Activated CD8-positive, alpha-beta memory T cell treated with anti-CD3 and anti-CD28 coated beads, Interleukin-2, amount 50 U/mL, for 24 hours (primary cell): ENCODE results near the gene USP49.

ENCODE experiments used
- DNase-seq: peaks from one replicate; pipeline ENCODE4 v3.0.0-alpha.2; 2020; ENCODE audit errors: extremely low read depth

Gene USP49

GRCh38 chr6:41874741-41875140 is 20.4 kb downstream of the USP49 start:
- DNase-seq = no peak

DNA sequence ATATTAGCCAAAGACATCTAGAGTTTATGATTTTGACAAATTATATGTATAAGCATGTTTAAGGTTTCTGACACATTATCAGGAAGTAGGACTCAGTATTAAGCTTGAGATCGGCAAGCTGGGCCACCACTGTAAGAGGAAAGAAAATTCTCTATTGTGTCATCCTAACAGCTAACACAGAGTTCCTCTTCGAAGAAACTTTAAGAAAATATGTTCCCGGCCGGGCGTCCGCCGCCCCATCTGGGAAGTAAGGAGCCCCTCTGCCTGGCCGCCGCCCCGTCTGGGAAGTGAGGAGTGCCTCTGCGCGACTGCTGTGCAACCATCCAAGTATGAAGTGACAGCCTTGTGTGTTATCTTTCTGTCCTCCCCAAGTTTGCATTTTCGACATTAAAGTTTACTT is 23.0 kb downstream of the USP49 start:
- no peak for DNase-seq

DNA sequence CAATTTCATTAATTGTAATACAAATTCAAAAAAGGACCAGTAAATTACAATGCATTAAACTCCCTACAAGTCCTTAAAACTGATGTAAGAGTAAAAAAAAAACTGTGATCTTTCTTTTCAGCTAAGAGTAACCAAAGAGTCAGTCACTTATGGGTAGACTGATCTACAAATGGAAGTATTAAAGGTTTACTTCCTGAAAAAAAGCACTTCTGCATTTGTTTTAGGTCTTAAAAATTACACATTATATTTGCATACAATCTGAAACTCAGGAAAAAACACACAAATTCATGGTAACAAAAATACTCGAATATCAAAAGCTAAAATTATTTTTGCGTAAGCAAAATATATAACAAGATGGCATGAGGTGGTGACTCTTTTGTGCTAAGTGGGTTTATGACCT is 23.5 kb downstream of the USP49 start:
- no peak for DNase-seq

- DNase-seq = no peak
Observed at GRCh38 chr6:41859356-41859755, 35.8 kb downstream of the USP49 start.

DNA sequence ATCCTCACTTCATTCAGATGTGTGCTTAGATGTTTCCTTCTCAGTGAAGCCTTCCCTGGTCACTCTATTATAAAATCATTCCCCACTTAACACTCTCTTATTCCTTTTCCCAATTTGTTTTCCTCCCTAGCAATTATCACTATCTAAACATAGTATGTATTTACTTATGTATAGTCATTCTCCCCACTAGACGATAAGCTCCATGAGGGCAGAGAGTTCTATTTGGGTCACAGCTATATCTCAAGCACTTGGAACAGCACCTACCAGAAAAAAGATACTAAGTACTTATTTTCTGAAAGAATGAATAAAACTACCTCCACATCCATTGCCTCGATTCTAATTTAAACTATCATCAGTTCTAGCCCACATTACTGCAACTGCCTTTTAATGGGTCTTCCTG is 36.5 kb downstream of the USP49 start:
- no peak for DNase-seq

DNA sequence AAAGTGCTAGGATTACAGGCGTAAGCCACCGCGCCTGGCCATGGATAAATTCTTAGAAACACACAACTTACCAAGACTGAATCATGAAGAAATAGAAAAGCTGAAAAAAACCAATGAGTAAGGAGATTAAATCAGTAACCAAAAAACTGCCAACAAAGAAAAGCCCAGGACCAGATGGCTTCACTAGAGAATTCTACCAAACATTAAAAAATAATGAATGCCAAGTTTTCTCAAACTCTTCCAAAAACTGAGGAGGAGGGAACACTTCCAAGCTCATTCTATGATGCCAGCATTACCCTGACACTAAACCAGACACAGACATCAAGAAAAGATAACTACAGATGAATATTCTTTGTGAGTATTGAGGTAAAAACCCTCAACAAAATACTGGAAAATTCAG is 44.3 kb downstream of the USP49 start:
- no peak for DNase-seq

DNA sequence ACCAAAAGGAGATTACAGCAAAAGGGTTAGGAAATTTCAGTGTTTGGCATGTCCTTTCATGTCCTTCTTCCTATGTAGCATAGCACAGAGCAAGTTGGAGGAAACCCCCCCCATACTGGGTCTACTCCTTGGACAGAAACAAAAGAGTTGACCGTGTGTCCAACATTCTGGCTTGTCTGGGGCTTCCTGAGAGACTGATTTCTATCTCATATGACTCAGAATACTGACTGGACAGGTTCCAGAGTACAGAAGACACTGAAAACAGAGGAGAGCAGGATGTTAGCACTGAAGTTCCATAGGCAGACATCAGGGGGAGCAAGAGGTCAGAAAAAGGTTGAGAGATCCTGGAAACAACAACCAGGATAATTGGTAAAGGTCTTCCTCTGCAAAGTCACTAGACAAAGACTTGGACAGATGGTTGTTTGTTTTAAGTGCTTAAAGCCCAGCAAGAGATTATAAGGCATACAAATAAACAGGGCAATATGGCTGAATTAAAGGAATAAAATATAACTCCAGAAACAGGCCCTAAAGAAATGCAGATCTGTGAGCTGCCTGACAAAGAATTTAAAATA is 48.4 kb downstream of the USP49 start:
- peak; percentile 13 for DNase-seq

DNA sequence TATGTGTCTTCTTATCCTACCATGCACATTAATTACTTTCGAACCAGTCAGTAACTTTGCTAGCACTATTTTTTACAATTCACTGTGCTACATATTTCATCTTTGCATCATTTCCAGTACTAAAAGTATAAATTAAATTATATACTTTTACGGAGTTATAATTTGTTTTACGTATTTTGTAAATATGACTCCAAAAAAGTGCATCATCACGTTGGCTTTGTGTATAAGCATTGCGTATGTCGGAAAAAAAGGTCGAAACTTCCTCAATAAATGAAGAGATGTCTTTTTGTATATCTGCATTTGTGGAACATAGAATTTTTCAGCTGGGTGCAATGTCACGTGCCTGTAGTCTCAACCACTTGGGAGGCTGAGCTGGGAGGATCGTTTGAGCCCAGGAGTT is 52.0 kb downstream of the USP49 start:
- DNase-seq = no peak

GRCh38 chr6:41840326-41840725 is 54.8 kb downstream of the USP49 start:
- no peak for DNase-seq

DNA sequence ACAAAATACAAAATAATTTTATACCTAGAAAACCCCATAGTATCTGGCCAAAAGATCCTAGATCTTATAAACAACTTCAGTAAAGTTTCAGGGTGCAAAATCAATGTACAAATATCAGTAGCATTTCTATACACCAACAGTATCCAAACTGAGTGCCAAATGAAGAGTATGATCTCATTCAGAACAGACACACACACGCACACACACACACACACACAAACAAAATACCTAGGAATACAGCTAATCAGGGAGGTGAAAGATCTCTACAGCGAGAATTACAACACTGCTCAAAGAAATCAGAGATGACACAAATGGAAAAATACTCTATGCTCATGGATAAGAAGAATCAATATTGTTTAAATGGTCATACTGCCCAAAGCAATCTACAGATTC is 58.5 kb downstream of the USP49 start:
- DNase-seq = no peak

DNA sequence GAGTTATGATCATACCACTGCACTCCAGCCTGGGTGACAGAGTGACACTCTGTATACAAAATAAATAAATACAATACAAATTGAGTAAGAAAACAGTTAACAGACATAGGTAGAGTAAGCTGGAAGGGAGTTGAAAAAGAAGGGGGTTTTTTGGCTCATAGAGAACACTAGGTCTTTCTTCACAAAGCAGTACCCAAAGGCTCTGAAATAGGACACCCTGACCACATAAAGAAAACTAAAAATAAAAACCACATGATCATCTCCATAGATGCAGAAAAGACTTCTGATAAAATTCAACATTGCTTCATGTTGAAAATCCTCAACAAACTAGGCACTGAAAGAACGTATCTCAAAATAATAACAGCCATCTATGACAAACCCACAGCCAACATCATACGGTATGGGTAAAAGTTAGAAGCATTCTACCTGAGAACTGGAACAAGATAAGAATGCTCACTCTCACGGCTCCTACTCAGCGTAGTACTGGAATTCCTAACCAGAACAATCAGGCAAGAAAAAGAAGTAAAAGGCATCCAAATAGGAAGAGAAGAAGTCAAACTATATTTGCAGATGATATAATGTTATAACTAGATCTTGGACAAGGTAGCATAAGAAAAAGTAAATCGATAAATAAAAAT is 59.0 kb downstream of the USP49 start:
- DNase-seq = no peak

DNA sequence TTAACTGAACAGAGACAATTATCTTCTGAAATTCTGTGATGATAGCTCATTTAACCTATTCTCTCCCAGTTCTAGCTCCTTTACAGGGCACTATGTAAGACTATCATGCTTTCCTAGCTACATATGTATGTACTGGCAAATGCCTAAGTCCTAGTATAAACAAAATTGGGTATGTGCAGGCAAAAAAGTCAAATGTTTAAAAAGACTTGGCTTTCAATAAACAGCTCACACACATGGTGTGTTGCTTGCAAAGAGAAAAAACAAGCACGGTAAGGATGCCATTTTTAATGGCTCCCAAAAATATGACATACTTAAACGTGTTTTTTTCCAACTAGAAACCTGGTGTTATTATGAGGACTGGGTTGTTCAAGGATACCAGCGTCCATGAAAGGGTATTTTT is 62.9 kb downstream of the USP49 start:
- no peak for DNase-seq

DNA sequence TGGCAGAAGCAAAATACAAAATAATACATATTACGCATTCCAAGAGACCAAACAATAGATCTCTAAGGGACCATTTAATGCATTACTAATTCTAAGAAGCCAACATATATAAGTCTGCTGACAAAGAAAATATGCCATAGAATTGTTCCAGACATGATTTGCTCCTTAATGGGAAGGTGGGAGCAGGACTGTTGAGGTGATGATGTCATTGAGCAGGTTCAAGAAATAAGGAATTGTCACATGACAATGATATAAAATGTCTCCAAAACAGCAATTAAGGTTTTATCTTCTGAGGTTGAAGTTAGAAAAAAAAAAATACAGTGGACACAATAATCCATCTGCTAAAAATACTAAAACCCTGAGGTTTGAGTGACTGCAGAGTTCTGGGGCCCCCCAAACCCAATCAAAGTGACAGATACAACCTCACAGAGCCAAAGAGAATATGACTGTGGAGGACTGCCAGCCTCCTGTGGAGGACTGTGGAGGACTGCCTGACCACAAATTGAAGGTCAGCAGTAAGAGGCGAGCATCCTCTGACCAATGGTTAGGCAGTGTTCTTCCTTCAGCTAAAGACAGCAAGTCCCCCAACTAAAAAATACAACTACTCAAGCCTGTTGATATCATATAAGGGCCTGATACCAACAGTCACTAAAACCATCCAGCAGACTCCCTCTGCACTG is 68.7 kb downstream of the USP49 start:
- DNase-seq = no peak

- no peak for DNase-seq
Observed at GRCh38 chr6:41824571-41825569, 70.3 kb downstream of the USP49 start.

GRCh38 chr6:41823178-41823577 is 72.0 kb downstream of the USP49 start:
- DNase-seq = no peak

GRCh38 chr6:41822021-41822420 is 73.2 kb downstream of the USP49 start:
- DNase-seq = no peak

DNA sequence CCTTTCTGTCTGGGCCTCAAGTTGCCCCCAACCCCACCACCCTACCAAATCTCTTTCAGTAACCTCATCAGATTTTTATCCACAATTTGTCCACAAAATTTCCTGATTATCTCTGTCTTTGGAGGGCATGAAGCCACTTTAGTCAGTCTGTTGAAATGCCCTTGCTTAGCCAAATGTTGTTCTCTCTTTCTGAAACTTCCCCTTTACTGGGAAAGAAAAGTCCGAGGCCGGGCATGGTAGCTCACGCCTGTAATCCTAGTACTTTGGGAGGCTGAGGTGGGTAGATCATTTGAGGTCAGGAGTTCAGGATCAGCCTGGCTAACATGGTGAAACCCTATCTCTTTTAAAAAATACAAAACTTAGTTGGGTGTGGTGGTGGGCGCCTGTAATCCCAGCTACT is 73.9 kb downstream of the USP49 start:
- DNase-seq = no peak

- DNase-seq = no peak
Observed at GRCh38 chr6:41818271-41819054, 76.7 kb downstream of the USP49 start.

DNA sequence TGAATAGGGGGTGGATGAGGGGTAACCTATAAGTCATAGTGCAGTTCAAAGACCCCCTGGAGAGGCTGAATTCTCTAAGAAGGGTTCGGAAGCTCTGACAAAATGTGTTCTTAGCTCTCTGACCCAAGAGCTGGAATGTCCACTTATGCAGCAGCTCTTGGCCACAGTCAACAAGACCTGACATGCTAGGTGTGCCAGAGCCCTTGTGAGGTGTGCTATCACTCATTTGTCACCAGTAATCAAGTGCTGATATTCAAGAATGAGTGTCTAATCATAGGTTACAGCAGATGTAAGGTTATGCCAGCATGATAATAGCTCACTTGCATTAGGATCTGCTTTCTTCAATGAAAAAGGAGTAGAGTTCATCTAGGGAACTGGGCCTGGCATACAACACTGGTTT is 79.6 kb downstream of the USP49 start:
- no peak for DNase-seq

- no peak for DNase-seq
Observed at GRCh38 chr6:41814629-41815028, 80.5 kb downstream of the USP49 start.

GRCh38 chr6:41813956-41814355 is 81.2 kb downstream of the USP49 start:
- no peak for DNase-seq

DNA sequence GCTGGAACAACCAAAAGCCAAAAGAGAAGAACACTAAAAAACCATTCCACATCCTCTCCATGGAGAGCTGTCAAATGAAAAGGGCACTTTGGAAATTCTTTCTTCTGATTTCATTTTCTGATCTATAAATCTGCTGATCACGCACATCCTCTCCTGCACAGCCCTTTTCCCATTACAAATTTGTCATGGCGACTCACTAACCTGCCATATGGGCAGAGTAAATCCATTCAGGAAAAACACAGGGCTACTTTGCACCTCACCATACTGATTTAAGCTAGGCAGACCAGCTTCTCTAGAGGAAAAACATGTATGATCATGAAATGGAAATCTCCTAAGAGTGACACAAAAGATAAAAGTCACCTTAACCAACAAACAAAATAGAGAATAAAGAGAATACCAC is 81.7 kb downstream of the USP49 start:
- DNase-seq = no peak
